ENCODE results near the gene TAX1BP3.

Gene TAX1BP3

GRCh38 chr17:3626831-3627768, 41.3 kb downstream of the TAX1BP3 start:
- no peak overlapping the region for H3K4me3 ChIP-seq (ENCODE audit: low read depth, low read length)
- ChIA-PET CTCF (interaction anchor here (1.3 kb wide), 1 partner anchor 217 kb away, joined by 3 read pairs; no protein-coding TSS in a partner anchor), POLR2A (interaction anchor here (1.6 kb wide), 1 partner anchor 10 kb away, joined by 11 read pairs; the partner anchor contains the start of genes CTNS and SHPK)
- no peaks in the 10 kb centered on the region for H3K9me3 ChIP-seq (ENCODE audit: control insufficient read depth, insufficient read depth, low read depth, low read length)
- TF ChIP-seq SP7 (tag by site-specific recombination; IDR thresholded peaks at IDR 0.05) = no peak
- TF ChIP-seq MYNN (tag by site-specific recombination; IDR thresholded peaks at IDR 0.05; ENCODE audit: borderline replicate concordance) = no peak
- H3K4me1 ChIP-seq (ENCODE audit: control insufficient read depth, insufficient read depth, low read length) = no peaks in the 10 kb centered on the region
- no peak overlapping the region for H3K27ac ChIP-seq (ENCODE audit: extremely low read depth, low read depth, low read length)
- peaks cover 50 to 80% of the 10 kb centered on the region in 2 experiments for H3K36me3 ChIP-seq (ENCODE audit: control insufficient read depth in 2 of 2, insufficient read depth in 1 of 2, low read length in 2 of 2)

DNA sequence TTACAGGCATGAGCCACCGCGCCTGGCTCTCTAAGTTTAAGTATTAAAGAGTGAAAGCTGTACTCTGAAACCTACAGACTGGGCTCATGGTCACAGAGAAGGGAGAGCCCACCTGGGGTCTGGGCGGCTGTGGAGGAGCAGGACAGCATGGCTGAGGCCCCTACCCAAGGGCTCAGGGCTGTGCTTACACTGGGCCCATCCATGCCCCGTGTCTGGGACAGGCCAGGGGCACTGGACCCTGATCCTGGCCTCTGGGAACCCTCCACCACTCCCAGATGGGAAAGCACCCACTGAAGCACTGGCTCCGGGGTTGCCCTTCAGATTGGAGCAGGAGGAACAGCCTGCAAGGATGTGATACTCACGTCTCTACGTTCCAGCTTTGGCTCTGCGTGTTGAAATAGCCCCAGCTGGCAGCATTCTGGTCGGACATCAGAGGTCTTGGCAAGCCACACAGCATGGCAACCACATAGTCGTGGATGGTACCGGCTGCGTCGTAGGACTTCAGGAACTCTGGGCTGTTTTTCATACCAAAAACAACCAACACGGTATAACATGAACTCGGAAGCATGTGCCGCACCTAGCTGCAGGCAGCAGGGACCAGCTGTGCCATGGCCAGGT, 45.3 kb downstream of the TAX1BP3 start:
- TF ChIP-seq ZNF18 (tag by site-specific recombination; IDR thresholded peaks at IDR 0.05) (no peak), ZNF311 (tag by site-specific recombination; IDR thresholded peaks at IDR 0.05; ENCODE audit: borderline replicate concordance) (no peak), ZNF214 (tag by site-specific recombination; IDR thresholded peaks at IDR 0.05; ENCODE audit: borderline replicate concordance) (no peak), ZNF658 (tag by site-specific recombination; IDR thresholded peaks at IDR 0.05) (no peak), ZNF707 (tag by site-specific recombination; IDR thresholded peaks at IDR 0.05) (no peak), SALL2 (tag by site-specific recombination; IDR thresholded peaks at IDR 0.05; ENCODE audit: borderline replicate concordance) (no peak), ZNF394 (tag by site-specific recombination; IDR thresholded peaks at IDR 0.05; ENCODE audit: borderline replicate concordance) (no peak), ZNF354C (tag by site-specific recombination; IDR thresholded peaks at IDR 0.05; ENCODE audit: borderline replicate concordance, low read depth) (no peak), ZNF677 (tag by site-specific recombination; IDR thresholded peaks at IDR 0.05) (no peak), ZNF768 (tag by site-specific recombination; IDR thresholded peaks at IDR 0.05) (no peak), ZSCAN23 (tag by site-specific recombination; IDR thresholded peaks at IDR 0.05) (no peak), ZNF560 (tag by site-specific recombination; IDR thresholded peaks at IDR 0.05; ENCODE audit: borderline replicate concordance) (no peak), SP7 (tag by site-specific recombination; IDR thresholded peaks at IDR 0.05) (no peak), HOXC10 (CRISPR knock-in tag; IDR thresholded peaks at IDR 0.05) (no peak), GLIS1 (tag by site-specific recombination; IDR thresholded peaks at IDR 0.05) (no peak), ZNF132 (tag by site-specific recombination; IDR thresholded peaks at IDR 0.05; ENCODE audit: borderline replicate concordance) (no peak), ZSCAN5A (tag by site-specific recombination; IDR thresholded peaks at IDR 0.05) (no peak), ZNF366 (tag by site-specific recombination; conservative IDR thresholded peaks at IDR 0.05) (no peak), ZNF157 (tag by site-specific recombination; IDR thresholded peaks at IDR 0.05) (no peak)
- TF ChIP-seq, protein P1, sequence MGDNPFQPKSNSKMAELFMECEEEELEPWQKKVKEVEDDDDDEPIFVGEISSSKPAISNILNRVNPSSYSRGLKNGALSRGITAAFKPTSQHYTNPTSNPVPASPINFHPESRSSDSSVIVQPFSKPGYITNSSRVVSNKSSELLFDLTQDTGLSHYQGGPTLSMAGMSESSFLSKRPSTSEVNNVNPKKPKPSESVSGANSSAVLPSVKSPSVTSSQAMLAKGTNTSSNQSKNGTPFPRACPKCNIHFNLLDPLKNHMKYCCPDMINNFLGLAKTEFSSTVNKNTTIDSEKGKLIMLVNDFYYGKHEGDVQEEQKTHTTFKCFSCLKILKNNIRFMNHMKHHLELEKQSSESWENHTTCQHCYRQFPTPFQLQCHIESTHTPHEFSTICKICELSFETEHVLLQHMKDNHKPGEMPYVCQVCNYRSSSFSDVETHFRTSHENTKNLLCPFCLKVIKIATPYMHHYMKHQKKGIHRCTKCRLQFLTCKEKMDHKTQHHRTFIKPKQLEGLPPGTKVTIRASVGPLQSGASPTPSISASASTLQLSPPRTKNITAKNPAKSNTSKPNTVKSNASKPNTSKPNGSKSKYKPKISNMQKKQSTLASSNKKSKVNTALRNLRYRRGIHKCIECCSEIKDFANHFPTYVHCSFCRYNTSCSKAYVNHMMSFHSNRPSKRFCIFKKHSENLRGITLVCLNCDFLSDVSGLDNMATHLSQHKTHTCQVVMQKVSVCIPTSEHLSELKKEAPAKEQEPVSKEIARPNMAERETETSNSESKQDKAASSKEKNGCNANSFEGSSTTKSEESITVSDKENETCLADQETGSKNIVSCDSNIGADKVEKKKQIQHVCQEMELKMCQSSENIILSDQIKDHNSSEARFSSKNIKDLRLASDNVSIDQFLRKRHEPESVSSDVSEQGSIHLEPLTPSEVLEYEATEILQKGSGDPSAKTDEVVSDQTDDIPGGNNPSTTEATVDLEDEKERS (tag by site-specific recombination; IDR thresholded peaks at IDR 0.05) = no peak
- peaks cover 62 to 82% of the 10 kb centered on the region in 2 experiments for H3K36me3 ChIP-seq (ENCODE audit: control insufficient read depth in 2 of 2, insufficient read depth in 1 of 2, low read length in 2 of 2)
- H3K9me3 ChIP-seq (ENCODE audit: control insufficient read depth, insufficient read depth, low read depth, low read length) = no peaks in the 10 kb centered on the region
- no peak overlapping the region for H3K4me3 ChIP-seq (ENCODE audit: low read depth, low read length)
- H3K27ac ChIP-seq (ENCODE audit: extremely low read depth, low read depth, low read length) = no peak overlapping the region
- no peaks in the 10 kb centered on the region for H3K4me1 ChIP-seq (ENCODE audit: control insufficient read depth, insufficient read depth, low read length)
- CTCF ChIA-PET = no interaction called here
- POLR2A ChIA-PET = interaction anchor here (0.7 kb wide), 1 partner anchor 88 kb away, joined by 3 read pairs; no protein-coding TSS in a partner anchor

Data from HEK293 (cell line).